ENCODE data around the gene RASGEF1C. TPM values are rescaled to one million over a fixed set of nuclear protein-coding genes. Genes with fewer than 3 reads are reported as not detected.

RASGEF1C gene
- total RNA-seq, 1 donor from 2014 or later: 0.27 TPM

- Histone ChIP-seq H3K9me3 (replicated peaks) (no peaks in the 10 kb centered on the region), H3K36me3 (no peaks in the 10 kb centered on the region), H3K4me1 (no peaks in the 10 kb centered on the region), H3K4me3 (no peak overlapping the region), H3K27me3 (ENCODE audit: low read depth) (peaks cover 51% of the 10 kb centered on the region), H3K27ac (replicated peaks) (no peak overlapping the region)
- DNase-seq: no peak
- TF ChIP-seq CTCF (IDR thresholded peaks at IDR 0.05; ENCODE audit: borderline replicate concordance): no peak
- intact Hi-C loops (cut with micrococcal nuclease): no loop called here
Measured at GRCh38 chr5:180084638-180085561, 124.1 kb downstream of the RASGEF1C start.

GRCh38 chr5:180083529-180084060 is 125.4 kb downstream of the RASGEF1C start:
- Histone ChIP-seq H3K9me3 (replicated peaks) (no peaks in the 10 kb centered on the region), H3K27ac (replicated peaks) (no peak overlapping the region), H3K4me1 (no peaks in the 10 kb centered on the region), H3K27me3 (ENCODE audit: low read depth) (peaks cover 63% of the 10 kb centered on the region), H3K36me3 (no peaks in the 10 kb centered on the region), H3K4me3 (no peak overlapping the region)
- intact Hi-C loops (cut with micrococcal nuclease): no loop called here
- no peak for DNase-seq
- TF ChIP-seq CTCF (IDR thresholded peaks at IDR 0.05; ENCODE audit: borderline replicate concordance): no peak

GRCh38 chr5:180082633-180083420 is 126.2 kb downstream of the RASGEF1C start:
- no peaks in the 10 kb centered on the region for H3K9me3 ChIP-seq (replicated peaks)
- TF ChIP-seq CTCF (IDR thresholded peaks at IDR 0.05; ENCODE audit: borderline replicate concordance): no peak

GRCh38 chr5:180081481-180081880 is 127.5 kb downstream of the RASGEF1C start:
- H3K27me3 ChIP-seq (ENCODE audit: low read depth): peaks cover 68% of the 10 kb centered on the region

More at GRCh38 chr5:180082633-180083420, 126.2 kb downstream of the RASGEF1C start:
- Histone ChIP-seq H3K27ac (replicated peaks) (no peak overlapping the region), H3K4me3 (no peak overlapping the region), H3K36me3 (no peaks in the 10 kb centered on the region), H3K4me1 (no peaks in the 10 kb centered on the region), H3K27me3 (ENCODE audit: low read depth) (peaks cover 66% of the 10 kb centered on the region)
- intact Hi-C loops (cut with micrococcal nuclease): no loop called here
- DNase-seq: no peak

More at GRCh38 chr5:180081481-180081880, 127.5 kb downstream of the RASGEF1C start:
- no peak for TF ChIP-seq CTCF (IDR thresholded peaks at IDR 0.05; ENCODE audit: borderline replicate concordance)
- H3K36me3 ChIP-seq: no peaks in the 10 kb centered on the region
- H3K4me3 ChIP-seq: no peak overlapping the region
- H3K27ac ChIP-seq (replicated peaks): no peak overlapping the region
- DNase-seq: no peak
- no peaks in the 10 kb centered on the region for H3K4me1 ChIP-seq
- intact Hi-C loops (cut with micrococcal nuclease): no loop called here
- H3K9me3 ChIP-seq (replicated peaks): no peaks in the 10 kb centered on the region

All from left ventricle myocardium inferior (tissue), 1 donor.